ENCODE data around the gene KIF26B. TPM values are rescaled to one million over a fixed set of nuclear protein-coding genes. Genes with fewer than 3 reads are reported as not detected.

The KIF26B gene
- total and polyA plus RNA-seq, 10 of the 15 experiments (the other 5 are each of a cell fraction or from before 2014, with no cell fraction given) = 0.35 to 11.6 (median 2.2) TPM

DNA sequence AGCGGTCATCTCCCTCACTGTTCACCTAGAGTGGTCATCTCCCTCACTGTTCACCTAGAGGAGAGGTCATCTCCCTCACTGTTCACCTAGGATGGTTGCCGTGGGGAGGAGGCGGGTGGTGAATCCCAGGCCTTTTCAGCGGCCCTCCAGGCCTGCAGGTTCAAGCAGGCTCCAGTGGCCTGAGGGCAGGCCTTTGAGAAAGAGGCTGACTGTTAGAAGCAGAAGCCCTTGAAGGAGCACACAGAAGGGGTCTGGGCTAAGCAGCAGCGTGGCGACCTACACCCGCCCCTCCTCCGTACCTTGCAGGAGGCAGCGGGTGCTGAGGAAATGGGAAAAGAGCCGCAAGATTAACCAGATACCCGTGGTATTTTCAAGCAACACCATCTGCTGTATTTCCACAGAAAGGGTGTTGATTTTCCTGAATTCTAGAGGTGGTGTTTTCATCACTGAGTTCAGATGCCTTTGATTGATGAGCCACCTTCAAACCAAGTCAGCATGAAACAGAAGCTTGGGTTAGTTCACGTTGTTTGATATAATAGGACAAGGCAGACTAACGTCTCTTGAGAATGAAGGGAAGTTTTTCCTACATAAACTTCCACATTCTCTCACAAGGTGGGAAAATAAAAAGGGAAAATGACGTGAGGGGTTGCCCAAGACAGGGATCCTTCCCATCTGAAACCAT, 289.5 kb downstream of the KIF26B start (continued):
- TF ChIP-seq STAT1 (conservative IDR thresholded peaks at IDR 0.05) (no peak), HDAC6 (IDR thresholded peaks at IDR 0.05; ENCODE audit: unreplicated experiment) (no peak), SUPT20H (IDR thresholded peaks at IDR 0.05; ENCODE audit: borderline replicate concordance, control insufficient read depth, low read depth, low read length) (no peak)

GRCh38 chr1:245444945-245445344, 290.2 kb downstream of the KIF26B start:
- H3K4me2 ChIP-seq (ENCODE audit: control insufficient read depth, insufficient read depth) = no peak overlapping the region
- 48% methylated on average over 5 of the region's 5 CpGs for WGBS (ENCODE audit: insufficient coverage, insufficient replicate concordance, low lambda C conversion rate, missing lambda C conversion rate)
- H3K9ac ChIP-seq (ENCODE audit: control insufficient read depth, insufficient read depth, low read length) = no peak overlapping the region
- intact Hi-C loops (cut with micrococcal nuclease; ENCODE audit: unreplicated experiment) (no loop called here), in situ Hi-C loops (cut with MboI) (no loop called here)
- DNase-seq (ENCODE audit: low read depth, low spot score) (no peak), ATAC-seq (no peak), FAIRE-seq (no peak)
- no peaks in the 10 kb centered on the region for H3K9me3 ChIP-seq (replicated peaks; ENCODE audit: control insufficient read depth, insufficient read depth, low read length)
- no peaks in the 10 kb centered on the region for H3K4me1 ChIP-seq (ENCODE audit: control insufficient read depth, insufficient read depth, low read length)
- ChIA-PET RAD21 (ENCODE audit: unreplicated experiment) (no interaction called here), POLR2A (no interaction called here), CTCF (no interaction called here), SMC1A (ENCODE audit: uncharacterized antibody, unreplicated experiment) (interaction anchor here (0.8 kb wide), 1 partner anchor 14 kb away, joined by 3 read pairs; no protein-coding TSS in a partner anchor)
- H3K27ac ChIP-seq (ENCODE audit: control insufficient read depth, insufficient read depth) = no peak overlapping the region
- no TSS peak for BruUV-seq (replicated peaks)
- no peaks in the 10 kb centered on the region for H3K36me3 ChIP-seq (ENCODE audit: control insufficient read depth in 2 of 2, insufficient read depth in 2 of 2, low read length in 1 of 2)
- H4K20me1 ChIP-seq (ENCODE audit: control insufficient read depth, insufficient read depth) = no peaks in the 10 kb centered on the region
- no peaks in the 10 kb centered on the region for H3K79me2 ChIP-seq (ENCODE audit: control insufficient read depth, insufficient read depth, low read length)
- TF ChIP-seq ZBED1 (IDR thresholded peaks at IDR 0.05; ENCODE audit: borderline replicate concordance) = no peak
- no peak for TF ChIP-seq CHD4 (IDR thresholded peaks at IDR 0.05)
- TF ChIP-seq BHLHE40 (IDR thresholded peaks at IDR 0.05; ENCODE audit: borderline replicate concordance in 1 of 2, low read depth in 2 of 2, low read length in 1 of 2) = no peak
- no peak for TF ChIP-seq RFX5 (IDR thresholded peaks at IDR 0.05; ENCODE audit: low read depth, low read length)
- no peak for TF ChIP-seq RBBP5 (conservative IDR thresholded peaks at IDR 0.05)
- no peaks in the 10 kb centered on the region; a peak in 1 of 4 replicates for H3K27me3 ChIP-seq (replicated peaks in 1 of 2; ENCODE audit: control insufficient read depth in 2 of 2, insufficient read depth in 2 of 2, low read length in 1 of 2)
- no peak overlapping the region for H3K4me3 ChIP-seq
- no peak overlapping the region for H2AFZ ChIP-seq (ENCODE audit: control insufficient read depth, low read depth, low read length)
